CD4-positive, alpha-beta memory T cell (primary cell): ENCODE data around the gene HUS1. TPM values are rescaled to one million over a fixed set of nuclear protein-coding genes. Genes with fewer than 3 reads are reported as not detected.

Experiments used
- CTCF ChIA-PET: fragments of 350-600 bp; sonication (Branson Sonifier 250); formaldehyde crosslinking; loops from one replicate; lab custom pipeline; 2021; ENCODE audit warnings: inconsistent platforms; ENCODE audit not compliant: partially characterized antibody; lab: Charles Lee
- POLR2A ChIA-PET: fragments of 350-600 bp; sonication (Branson Sonifier 250); formaldehyde crosslinking; loops from one replicate; lab custom pipeline; 2021; ENCODE audit not compliant: partially characterized antibody; lab: Charles Lee
- DNase-seq, 5 donors: peaks; one replicate each; pipeline versions ENCODE4 v3.0.0 to v3.0.0-alpha.2; 2020 to 2022; ENCODE audit warnings: mixed read lengths in 1 of 5
- H3K27ac ChIP-seq: one replicate; pipeline ENCODE4 v1.7.0; 2013; ENCODE audit warnings: low read depth, low read length
- H3K27me3 ChIP-seq: 2 replicates; pipeline ENCODE4 v1.7.0; 2013; ENCODE audit warnings: mild to moderate bottlenecking, low read length, moderate library complexity; ENCODE audit not compliant: insufficient read depth
- H3K36me3 ChIP-seq: 2 replicates; pipeline ENCODE4 v1.7.0; 2013; ENCODE audit warnings: mild to moderate bottlenecking, low read length, moderate library complexity; ENCODE audit not compliant: insufficient read depth
- H3K4me1 ChIP-seq: 2 replicates; pipeline ENCODE4 v1.7.0; 2013; ENCODE audit warnings: mild to moderate bottlenecking, low read length, moderate library complexity; ENCODE audit not compliant: insufficient read depth
- H3K4me3 ChIP-seq, 2 donors: one replicate each; pipeline ENCODE4 v1.7.0; 2013; ENCODE audit warnings: low read length in 2 of 2, mild to moderate bottlenecking in 1 of 2
- H3K9me3 ChIP-seq, 2 donors: one replicate each; pipeline ENCODE4 v1.7.0; 2013; ENCODE audit warnings: low read length in 2 of 2, control low read depth in 1 of 2; ENCODE audit not compliant: control insufficient read depth in 1 of 2
- H3K27ac Mint-ChIP-seq, 7 donors: one replicate each; pipeline ENCODE4 v1.8.0; 2020 to 2021; ENCODE audit warnings: mixed read lengths in 7 of 7, mild to moderate bottlenecking in 6 of 7, inconsistent platforms in 3 of 7, moderate library complexity in 3 of 7
- H3K27me3 Mint-ChIP-seq, 2 donors: one replicate each; pipeline ENCODE4 v1.8.0; 2020 to 2021; ENCODE audit warnings: mixed read lengths in 2 of 2
- H3K36me3 Mint-ChIP-seq, 2 donors: one replicate each; pipeline ENCODE4 v1.8.0; 2020 to 2021; ENCODE audit warnings: mixed read lengths in 2 of 2, inconsistent platforms in 1 of 2, mild to moderate bottlenecking in 1 of 2
- H3K4me1 Mint-ChIP-seq, 4 donors: one replicate each; pipeline ENCODE4 v1.8.0; 2020 to 2021; ENCODE audit warnings: mixed read lengths in 4 of 4, mild to moderate bottlenecking in 1 of 4
- H3K4me3 Mint-ChIP-seq, 8 donors: one replicate each; pipeline ENCODE4 v1.8.0; 2020 to 2021; ENCODE audit warnings: mixed read lengths in 8 of 8, mild to moderate bottlenecking in 7 of 8, moderate library complexity in 6 of 8, inconsistent platforms in 3 of 8
- H3K9me3 Mint-ChIP-seq, 8 donors: one replicate each; pipeline ENCODE4 v1.8.0; 2020 to 2021; ENCODE audit warnings: mixed read lengths in 8 of 8, mild to moderate bottlenecking in 5 of 8, inconsistent platforms in 3 of 8, moderate library complexity in 1 of 8
- intact Hi-C: fragments of 100-400 bp; cut with micrococcal nuclease; formaldehyde crosslinking; loops from one replicate; pipeline ENCODE4 v1.15.1; 2023
- polyA plus RNA-seq, 2 donors: library from polyadenylated mRNA; unstranded; fragments of 300-500 nt; fragmentation: Illumina TruSeq; gene quantifications; one replicate each; pipeline ENCODE4 v1.2.3, GENCODE V29; 2021
- total RNA-seq, 2 experiments: library from RNA; stranded (reverse); gene quantifications; one replicate each; pipeline ENCODE4 v1.2.3, GENCODE V29; 2021

The HUS1 gene
- total and polyA plus RNA-seq, 4 experiments from 2014 or later, result 39.7 to 74.1 (median 63.2) TPM

GRCh38 chr7:47968847-47969774 lies 10.3 kb downstream of the HUS1 start:
- Mint-ChIP-seq H3K27ac (peak overlapping the region; percentile 8 to 87 (median 67)), H3K4me1 (peaks cover 14 to 27% (median 20%) of the 10 kb centered on the region in 4 donors), H3K9me3 (peaks cover 0 to 1% (median 0%) of the 10 kb centered on the region in 8 donors), H3K36me3 (peaks cover 80 to 91% of the 10 kb centered on the region in 2 donors), H3K4me3 (no peak overlapping the region), H3K27me3 (no peaks in the 10 kb centered on the region)
- no peak overlapping the region for H3K4me3 ChIP-seq
- peaks cover 71% of the 10 kb centered on the region for H3K36me3 ChIP-seq
- no peaks in the 10 kb centered on the region for H3K4me1 ChIP-seq
- POLR2A ChIA-PET, result interaction anchor here (1.0 kb wide), 1 partner anchor 22 kb away, joined by 3 read pairs; no protein-coding TSS in a partner anchor
- no peaks in the 10 kb centered on the region for H3K9me3 ChIP-seq
- intact Hi-C loops, result no loop called here
- H3K27ac ChIP-seq, result no peak overlapping the region
- H3K27me3 ChIP-seq, result no peaks in the 10 kb centered on the region
- peak; percentile 20 to 60 (median 37) for DNase-seq
- CTCF ChIA-PET, result interaction anchor here (0.5 to 2.1 kb wide), 9 partner anchors 9 to 150 kb away, joined by 3 to 10 read pairs (median 3); no protein-coding TSS in a partner anchor

GRCh38 chr7:47967708-47968107 lies 11.7 kb downstream of the HUS1 start:
- CTCF ChIA-PET, result interaction anchor here (0.7 to 1.2 kb wide), 3 partner anchors 23 to 143 kb away, joined by 3 to 4 read pairs (median 3); no protein-coding TSS in a partner anchor
- intact Hi-C loops, result no loop called here
- Mint-ChIP-seq H3K4me1 (peaks cover 13 to 21% (median 18%) of the 10 kb centered on the region in 4 donors), H3K9me3 (peaks cover 0 to 1% (median 0%) of the 10 kb centered on the region in 8 donors), H3K36me3 (peaks cover 75 to 89% of the 10 kb centered on the region in 2 donors), H3K27ac (no peak overlapping the region), H3K4me3 (no peak overlapping the region), H3K27me3 (no peaks in the 10 kb centered on the region)
- no peaks in the 10 kb centered on the region for H3K27me3 ChIP-seq
- no peaks in the 10 kb centered on the region for H3K9me3 ChIP-seq
- POLR2A ChIA-PET, result no interaction called here
- H3K36me3 ChIP-seq, result peaks cover 70% of the 10 kb centered on the region
- DNase-seq, result no peak
- no peak overlapping the region for H3K27ac ChIP-seq
- H3K4me1 ChIP-seq, result no peaks in the 10 kb centered on the region
- H3K4me3 ChIP-seq, result no peak overlapping the region

- CTCF ChIA-PET, result interaction anchor here (0.9 to 1.2 kb wide), 2 partner anchors 22 to 144 kb away, joined by 3 to 4 read pairs; no protein-coding TSS in a partner anchor
- no peak for DNase-seq
- no peak overlapping the region for H3K4me3 ChIP-seq
- Mint-ChIP-seq H3K4me1 (peaks cover 12 to 21% (median 17%) of the 10 kb centered on the region in 4 donors), H3K4me3 (no peak overlapping the region), H3K36me3 (peaks cover 74 to 91% of the 10 kb centered on the region in 2 donors), H3K27me3 (no peaks in the 10 kb centered on the region), H3K27ac (peak overlapping the region in 4 of 7 donors; percentile 3 to 86 (median 60)), H3K9me3 (peaks cover 0 to 1% (median 0%) of the 10 kb centered on the region in 8 donors)
- peaks cover 73% of the 10 kb centered on the region for H3K36me3 ChIP-seq
- no peaks in the 10 kb centered on the region for H3K9me3 ChIP-seq
- no peaks in the 10 kb centered on the region for H3K27me3 ChIP-seq
- POLR2A ChIA-PET, result no interaction called here
- intact Hi-C loops, result no loop called here
- H3K4me1 ChIP-seq, result no peaks in the 10 kb centered on the region
- H3K27ac ChIP-seq, result no peak overlapping the region
These were observed 12.3 kb downstream of the HUS1 start for GRCh38 chr7:47967123-47967522.

GRCh38 chr7:47965456-47965855 lies 14.0 kb downstream of the HUS1 start:
- no peaks in the 10 kb centered on the region for H3K9me3 ChIP-seq
- Mint-ChIP-seq H3K9me3 (peaks cover 0 to 1% (median 0%) of the 10 kb centered on the region in 8 donors), H3K4me3 (no peak overlapping the region), H3K27me3 (no peaks in the 10 kb centered on the region), H3K4me1 (peaks cover 6 to 21% (median 15%) of the 10 kb centered on the region in 4 donors), H3K36me3 (peaks cover 77 to 92% of the 10 kb centered on the region in 2 donors), H3K27ac (no peak overlapping the region)
- intact Hi-C loops, result no loop called here
- ChIA-PET CTCF (interaction anchor here (1.0 to 3.1 kb wide), 2 partner anchors 13 to 26 kb away, joined by 3 to 11 read pairs; no protein-coding TSS in a partner anchor), POLR2A (no interaction called here)
- peaks cover 76% of the 10 kb centered on the region for H3K36me3 ChIP-seq
- no peak overlapping the region for H3K4me3 ChIP-seq
- H3K27me3 ChIP-seq, result no peaks in the 10 kb centered on the region
- H3K27ac ChIP-seq, result no peak overlapping the region
- no peaks in the 10 kb centered on the region for H3K4me1 ChIP-seq
- DNase-seq, result no peak

GRCh38 chr7:47962262-47962661 lies 17.2 kb downstream of the HUS1 start:
- POLR2A ChIA-PET, result no interaction called here
- CTCF ChIA-PET, result interaction anchor here (2.4 kb wide), 1 partner anchor 17 kb away, joined by 8 read pairs; no protein-coding TSS in a partner anchor
- Histone ChIP-seq H3K9me3 (no peaks in the 10 kb centered on the region), H3K27ac (no peak overlapping the region), H3K4me1 (no peaks in the 10 kb centered on the region), H3K36me3 (peaks cover 53% of the 10 kb centered on the region), H3K4me3 (no peak overlapping the region), H3K27me3 (no peaks in the 10 kb centered on the region)
- no peak for DNase-seq
- intact Hi-C loops, result no loop called here
- H3K27ac Mint-ChIP-seq, result peak overlapping the region in 1 of 7 donors; percentile 29
- no peaks in the 10 kb centered on the region for H3K9me3 Mint-ChIP-seq
- H3K4me1 Mint-ChIP-seq, result peaks cover 0 to 16% (median 1%) of the 10 kb centered on the region in 4 donors
- peaks cover 64 to 73% of the 10 kb centered on the region in 2 donors for H3K36me3 Mint-ChIP-seq
- no peaks in the 10 kb centered on the region for H3K27me3 Mint-ChIP-seq
- no peak overlapping the region for H3K4me3 Mint-ChIP-seq

GRCh38 chr7:47957156-47957555 lies 22.3 kb downstream of the HUS1 start:
- Mint-ChIP-seq H3K9me3 (no peaks in the 10 kb centered on the region), H3K4me1 (peaks cover 0 to 8% (median 3%) of the 10 kb centered on the region in 4 donors), H3K36me3 (peaks cover 30 to 56% of the 10 kb centered on the region in 2 donors), H3K27me3 (no peaks in the 10 kb centered on the region), H3K4me3 (no peak overlapping the region), H3K27ac (no peak overlapping the region)
- peaks cover 3% of the 10 kb centered on the region for H3K36me3 ChIP-seq
- H3K4me1 ChIP-seq, result no peaks in the 10 kb centered on the region
- ChIA-PET POLR2A (no interaction called here), CTCF (interaction anchor here (1.0 kb wide), 1 partner anchor 34 kb away, joined by 3 read pairs; no protein-coding TSS in a partner anchor)
- no peak overlapping the region for H3K27ac ChIP-seq
- no peaks in the 10 kb centered on the region for H3K9me3 ChIP-seq
- H3K27me3 ChIP-seq, result no peaks in the 10 kb centered on the region
- H3K4me3 ChIP-seq, result no peak overlapping the region
- no peak for DNase-seq
- intact Hi-C loops, result no loop called here

- Mint-ChIP-seq H3K27me3 (no peaks in the 10 kb centered on the region), H3K4me1 (peaks cover 0 to 8% (median 3%) of the 10 kb centered on the region in 4 donors), H3K27ac (no peak overlapping the region), H3K36me3 (peaks cover 23 to 47% of the 10 kb centered on the region in 2 donors), H3K4me3 (no peak overlapping the region), H3K9me3 (no peaks in the 10 kb centered on the region)
- intact Hi-C loops, result no loop called here
- Histone ChIP-seq H3K27me3 (no peaks in the 10 kb centered on the region), H3K4me1 (no peaks in the 10 kb centered on the region), H3K36me3 (no peaks in the 10 kb centered on the region), H3K4me3 (no peak overlapping the region), H3K9me3 (no peaks in the 10 kb centered on the region), H3K27ac (no peak overlapping the region)
- CTCF ChIA-PET, result interaction anchor here (1.0 kb wide), 1 partner anchor 35 kb away, joined by 3 read pairs; no protein-coding TSS in a partner anchor
- no peak for DNase-seq
- POLR2A ChIA-PET, result no interaction called here
These were observed 23.2 kb downstream of the HUS1 start for GRCh38 chr7:47956220-47956619.
